K562 (cell line): ENCODE results near the gene CCNI. TPM values are rescaled to one million over a fixed set of nuclear protein-coding genes. Genes with fewer than 3 reads are reported as not detected.

Source experiments
- ATAC-seq: fragments of 200-7000 bp; cut with Tn5 transposase; 3 replicates; pipeline ENCODE4 v1.9.1; 2020; ENCODE audit warnings: moderate library complexity
- BruUV-seq: library from RNA; stranded (reverse); fragments of 400-500 nt; replicated peaks from 2 replicates; lab custom pipeline; 2021; lab: Mats Ljungman, UMichigan
- CTCF ChIA-PET: fragments of 300-600 bp; formaldehyde crosslinking; extraction: SDS; loops from one replicate; lab custom pipeline; 2021; ENCODE audit warnings: low intra/inter-chr PET ratio; lab: Yijun Ruan, JAX
- POLR2A ChIA-PET: fragments of 300-600, 350-650 bp; sonication (Branson Sonifier 250); formaldehyde crosslinking; extraction: SDS; loops from one replicate; lab custom pipeline; 2021; ENCODE audit warnings: antibody characterized with exemption, inconsistent platforms; lab: Yijun Ruan, JAX
- DNase-seq, 4 experiments: peaks; one replicate each; pipeline versions ENCODE4 v3.0.0 to v3.0.0-alpha.2; 2011 to 2018; ENCODE audit warnings: low spot score in 3 of 4, mixed read lengths in 3 of 4; ENCODE audit errors: extremely low read depth in 1 of 4
- FAIRE-seq: peaks from 2 replicates; lab custom pipeline; 2011; peaks lifted over from hg19 to GRCh38; lab: Jason Lieb, UNC
- H2AFZ ChIP-seq: 2 replicates; pipeline ENCODE4 v1.6.0; 2011; ENCODE audit warnings: low read depth, low read length, control low read depth, inconsistent platforms
- H3K27ac ChIP-seq: fragments of 200-600 bp; 3 replicates; pipeline ENCODE4 v1.8.0; 2011; ENCODE audit warnings: low read depth, mild to moderate bottlenecking, control low read depth, inconsistent platforms, low read length, moderate library complexity, mixed read lengths; ENCODE audit errors: extremely low read depth
- H3K27me3 ChIP-seq, 2 experiments: fragments of 300-600 bp in 1 of 2; 2 replicates in 1 of 2; 3 replicates in 1 of 2; pipeline versions ENCODE4 v1.6.0 to v1.8.0; 2011; ENCODE audit warnings: inconsistent platforms in 2 of 2, low read length in 2 of 2, mild to moderate bottlenecking in 1 of 2, mixed read lengths in 1 of 2, moderate library complexity in 1 of 2; ENCODE audit not compliant: control insufficient read depth in 2 of 2, insufficient read depth in 2 of 2
- H3K36me3 ChIP-seq: fragments of 300-600 bp; 3 replicates; pipeline ENCODE4 v1.8.0; 2011; ENCODE audit warnings: mild to moderate bottlenecking, low read length, inconsistent platforms; ENCODE audit not compliant: control insufficient read depth, insufficient read depth
- H3K4me1 ChIP-seq, 2 experiments: fragments of 200-600 bp in 1 of 2; replicated peaks in 1 of 2; 2 replicates in 1 of 2; 3 replicates in 1 of 2; pipeline versions ENCODE4 v1.5.1 to v1.8.0; 2011; ENCODE audit warnings: inconsistent platforms in 2 of 2, low read length in 2 of 2, mild to moderate bottlenecking in 1 of 2, mixed read lengths in 1 of 2, moderate library complexity in 1 of 2; ENCODE audit not compliant: control insufficient read depth in 2 of 2, insufficient read depth in 2 of 2
- H3K4me2 ChIP-seq: 2 replicates; pipeline ENCODE4 v1.6.1; 2011; ENCODE audit warnings: low read length, control low read depth, inconsistent platforms, mixed read lengths; ENCODE audit not compliant: insufficient read depth
- H3K4me3 ChIP-seq: fragments of 200-600 bp; sonication (generic), shearing (Covaris generic); 2 replicates; pipeline ENCODE4 v1.5.1; 2016; ENCODE audit warnings: control low read depth, inconsistent platforms
- H3K79me2 ChIP-seq: fragments of 200-600 bp; 3 replicates; pipeline ENCODE4 v1.8.0; 2011; ENCODE audit warnings: low read length, inconsistent platforms; ENCODE audit not compliant: control insufficient read depth, insufficient read depth
- H3K9ac ChIP-seq, 2 experiments: 2 replicates each; pipeline versions ENCODE4 v1.6.0 to v1.6.1; 2011; ENCODE audit warnings: low read depth in 2 of 2, low read length in 2 of 2, control low read depth in 1 of 2, inconsistent platforms in 1 of 2, mild to moderate bottlenecking in 1 of 2, mixed read lengths in 1 of 2; ENCODE audit not compliant: insufficient read depth in 1 of 2
- H3K9me1 ChIP-seq: one replicate; pipeline ENCODE4 v1.6.0; 2011; ENCODE audit warnings: inconsistent platforms, mild to moderate bottlenecking, low read length, moderate library complexity; ENCODE audit not compliant: control insufficient read depth, insufficient read depth
- H3K9me3 ChIP-seq: replicated peaks from 2 replicates; pipeline ENCODE4 v1.5.1; 2011; ENCODE audit warnings: low read depth, low read length, inconsistent platforms; ENCODE audit not compliant: control insufficient read depth, insufficient read depth
- H4K20me1 ChIP-seq: replicated peaks from 2 replicates; pipeline ENCODE4 v1.6.1; 2011; ENCODE audit warnings: low read length, inconsistent platforms, mixed read lengths; ENCODE audit not compliant: control insufficient read depth, insufficient read depth
- HMBOX1 ChIP-seq: sonication (generic); IDR thresholded peaks from 2 replicates; pipeline ENCODE4 v1.6.1; 2016
- MBD2 ChIP-seq: sonication (generic); IDR thresholded peaks from 2 replicates; pipeline ENCODE4 v1.6.1; 2016; ENCODE audit warnings: low read depth, borderline replicate concordance
- MITF ChIP-seq: IDR thresholded peaks from 2 replicates; pipeline ENCODE4 v1.6.1; 2014; ENCODE audit warnings: antibody characterized with exemption
- NFE2 ChIP-seq: IDR thresholded peaks from 2 replicates; pipeline ENCODE4 v1.6.1; 2014; ENCODE audit warnings: antibody characterized with exemption, low read depth
- NFIX ChIP-seq: fragments of 250-450 bp; sonication (Bioruptor Pico); IDR thresholded peaks from 2 replicates; pipeline ENCODE4 v1.4.0; 2020; ENCODE audit warnings: low read depth, mild to moderate bottlenecking, moderate library complexity
- NUFIP1 ChIP-seq: fragments of 450-650 bp; IDR thresholded peaks from 2 replicates; pipeline ENCODE4 v1.6.1; 2018; ENCODE audit not compliant: partially characterized antibody
- TAF1 ChIP-seq: IDR thresholded peaks from 2 replicates; pipeline ENCODE4 v1.6.1; 2011; ENCODE audit warnings: mild to moderate bottlenecking, low read length, moderate library complexity; ENCODE audit not compliant: insufficient read depth, control insufficient read depth, severe bottlenecking; ENCODE audit errors: extremely low read depth
- ZFP1 ChIP-seq: fragments of 450-650 bp; formaldehyde crosslinking; IDR thresholded peaks from 2 replicates; pipeline ENCODE4 v1.4.0; 2020; ENCODE audit warnings: mild to moderate bottlenecking, mixed read lengths
- ZNF134 ChIP-seq: fragments of 250-450 bp; sonication (Bioruptor Pico); conservative IDR thresholded peaks from 2 replicates; pipeline ENCODE4 v1.4.0; 2020
- ZNF384 ChIP-seq: IDR thresholded peaks from 2 replicates; pipeline ENCODE4 v1.6.1; 2012; ENCODE audit warnings: low read depth, low read length, improper control_type of control experiment
- ZNF408 ChIP-seq: fragments of 250-450 bp; sonication (Bioruptor Pico); IDR thresholded peaks from 2 replicates; pipeline ENCODE4 v1.4.0; 2020; ENCODE audit warnings: low read depth, mild to moderate bottlenecking, moderate library complexity
- WGBS: fragments of 100-300 bp; shearing (Covaris generic); methylation state at CpG from one replicate; pipeline ENCODE4 v1.1.6; 2016; ENCODE audit warnings: low coverage, mixed read lengths; ENCODE audit not compliant: insufficient coverage; ENCODE audit errors: missing lambda C conversion rate; 5-methylcytosine and 5-hydroxymethylcytosine counted together
- in situ Hi-C: fragments of 300-500 bp; cut with MboI; formaldehyde crosslinking; loops from 4 replicates; pipeline ENCODE4 v1.15.0; 2018; ENCODE audit warnings: inconsistent platforms, mixed read lengths
- intact Hi-C: fragments of 100-400 bp; cut with micrococcal nuclease; formaldehyde crosslinking; loops from 2 replicates; pipeline ENCODE4 v1.14.2; 2022
- polyA plus RNA-seq, 8 experiments: library from polyadenylated mRNA; depleted of rRNA in 4 of 8; stranded (reverse) in 5 of 8; unstranded in 3 of 8; fragments of >200 nt; fragmentation: Nextera tagmentation in 2 of 8; fragmentation: Illumina TruSeq in 1 of 8; extraction: Ambion mirVana in 2 of 8; extraction: Trizol in 1 of 8; gene quantifications; 2 replicates each; pipeline versions ENCODE4 v1.2.1 to v1.2.3, GENCODE V29; 2011 to 2014; ENCODE audit warnings: inconsistent platforms in 1 of 8, missing spikeins in 1 of 8
- total RNA-seq, 7 experiments: library from RNA; depleted of rRNA in 6 of 7; stranded (reverse); fragments of >200 nt in 6 of 7; fragmentation: Illumina TruSeq in 2 of 7; extraction: Trizol in 2 of 7; gene quantifications; 2 replicates each; pipeline versions ENCODE4 v1.2.1 to v1.2.3, GENCODE V29; 2011 to 2021; ENCODE audit warnings: low replicate concordance in 1 of 7
- TF ChIP-seq, protein P1 (sequence below): fragments of 450-650 bp; formaldehyde crosslinking; IDR thresholded peaks from 2 replicates; pipeline ENCODE4 v1.4.0; 2020; ENCODE audit warnings: mild to moderate bottlenecking, mixed read lengths
- TF ChIP-seq, protein P2 (sequence below): fragments of 150-350 bp; conservative IDR thresholded peaks from 2 replicates; pipeline ENCODE4 v1.6.1; 2014; ENCODE audit warnings: low read length
- TF ChIP-seq, protein P3 (sequence below): fragments of 450-650 bp; conservative IDR thresholded peaks from 2 replicates; pipeline ENCODE4 v1.6.1; 2016; ENCODE audit warnings: missing genetic modification characterization, low read depth, mild to moderate bottlenecking, control low read depth, missing compliant biosample characterization

Gene CCNI
- total and polyA plus RNA-seq, 9 of the 15 experiments (the other 6 are each of a cell fraction or from before 2014, with no cell fraction given): 43.3 to 159 (median 98.5) TPM

GRCh38 chr4:77124576-77124975 lies 48.8 kb upstream of the CCNI start (continued):
- TF ChIP-seq ZFP1 (CRISPR knock-in tag): no peak
- TF ChIP-seq NUFIP1: no peak
- no peak for TF ChIP-seq NFE2
- TF ChIP-seq ZNF134 (CRISPR knock-in tag): no peak

- Histone ChIP-seq H3K9ac (no peak overlapping the region), H2AFZ (no peak overlapping the region), H3K4me2 (no peak overlapping the region), H3K79me2 (no peaks in the 10 kb centered on the region), H3K36me3 (no peaks in the 10 kb centered on the region), H3K4me1 (peaks cover 0 to 6% of the 10 kb centered on the region in 2 experiments; a peak in 1 of 5 replicates), H3K9me3 (no peaks in the 10 kb centered on the region), H3K9me1 (no peaks in the 10 kb centered on the region), H3K4me3 (no peak overlapping the region), H3K27me3 (peaks cover 26 to 30% of the 10 kb centered on the region in 2 experiments), H3K27ac (no peak overlapping the region), H4K20me1 (no peaks in the 10 kb centered on the region)
- in situ Hi-C loops (no loop called here), intact Hi-C loops (no loop called here)
- ChIA-PET CTCF (no interaction called here), POLR2A (no interaction called here)
- DNase-seq: no peak
- ATAC-seq: no peak
- no peak for FAIRE-seq
- BruUV-seq: no TSS peak
- WGBS: 0% methylated on average over 1 of the region's 1 CpG
- TF ChIP-seq MITF (no peak), TAF1 (no peak), HMBOX1 (no peak), MBD2 (no peak), ZNF408 (CRISPR knock-in tag) (no peak), NFIX (CRISPR knock-in tag) (no peak), ZNF384 (no peak)
- TF ChIP-seq, protein P1, sequence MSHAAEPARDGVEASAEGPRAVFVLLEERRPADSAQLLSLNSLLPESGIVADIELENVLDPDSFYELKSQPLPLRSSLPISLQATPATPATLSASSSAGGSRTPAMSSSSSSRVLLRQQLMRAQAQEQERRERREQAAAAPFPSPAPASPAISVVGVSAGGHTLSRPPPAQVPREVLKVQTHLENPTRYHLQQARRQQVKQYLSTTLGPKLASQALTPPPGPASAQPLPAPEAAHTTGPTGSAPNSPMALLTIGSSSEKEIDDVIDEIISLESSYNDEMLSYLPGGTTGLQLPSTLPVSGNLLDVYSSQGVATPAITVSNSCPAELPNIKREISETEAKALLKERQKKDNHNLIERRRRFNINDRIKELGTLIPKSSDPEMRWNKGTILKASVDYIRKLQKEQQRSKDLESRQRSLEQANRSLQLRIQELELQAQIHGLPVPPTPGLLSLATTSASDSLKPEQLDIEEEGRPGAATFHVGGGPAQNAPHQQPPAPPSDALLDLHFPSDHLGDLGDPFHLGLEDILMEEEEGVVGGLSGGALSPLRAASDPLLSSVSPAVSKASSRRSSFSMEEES (CRISPR knock-in tag): no peak
- TF ChIP-seq, protein P2, sequence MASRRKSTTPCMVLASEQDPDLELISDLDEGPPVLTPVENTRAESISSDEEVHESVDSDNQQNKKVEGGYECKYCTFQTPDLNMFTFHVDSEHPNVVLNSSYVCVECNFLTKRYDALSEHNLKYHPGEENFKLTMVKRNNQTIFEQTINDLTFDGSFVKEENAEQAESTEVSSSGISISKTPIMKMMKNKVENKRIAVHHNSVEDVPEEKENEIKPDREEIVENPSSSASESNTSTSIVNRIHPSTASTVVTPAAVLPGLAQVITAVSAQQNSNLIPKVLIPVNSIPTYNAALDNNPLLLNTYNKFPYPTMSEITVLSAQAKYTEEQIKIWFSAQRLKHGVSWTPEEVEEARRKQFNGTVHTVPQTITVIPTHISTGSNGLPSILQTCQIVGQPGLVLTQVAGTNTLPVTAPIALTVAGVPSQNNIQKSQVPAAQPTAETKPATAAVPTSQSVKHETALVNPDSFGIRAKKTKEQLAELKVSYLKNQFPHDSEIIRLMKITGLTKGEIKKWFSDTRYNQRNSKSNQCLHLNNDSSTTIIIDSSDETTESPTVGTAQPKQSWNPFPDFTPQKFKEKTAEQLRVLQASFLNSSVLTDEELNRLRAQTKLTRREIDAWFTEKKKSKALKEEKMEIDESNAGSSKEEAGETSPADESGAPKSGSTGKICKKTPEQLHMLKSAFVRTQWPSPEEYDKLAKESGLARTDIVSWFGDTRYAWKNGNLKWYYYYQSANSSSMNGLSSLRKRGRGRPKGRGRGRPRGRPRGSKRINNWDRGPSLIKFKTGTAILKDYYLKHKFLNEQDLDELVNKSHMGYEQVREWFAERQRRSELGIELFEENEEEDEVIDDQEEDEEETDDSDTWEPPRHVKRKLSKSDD: no peak
- TF ChIP-seq, protein P3, sequence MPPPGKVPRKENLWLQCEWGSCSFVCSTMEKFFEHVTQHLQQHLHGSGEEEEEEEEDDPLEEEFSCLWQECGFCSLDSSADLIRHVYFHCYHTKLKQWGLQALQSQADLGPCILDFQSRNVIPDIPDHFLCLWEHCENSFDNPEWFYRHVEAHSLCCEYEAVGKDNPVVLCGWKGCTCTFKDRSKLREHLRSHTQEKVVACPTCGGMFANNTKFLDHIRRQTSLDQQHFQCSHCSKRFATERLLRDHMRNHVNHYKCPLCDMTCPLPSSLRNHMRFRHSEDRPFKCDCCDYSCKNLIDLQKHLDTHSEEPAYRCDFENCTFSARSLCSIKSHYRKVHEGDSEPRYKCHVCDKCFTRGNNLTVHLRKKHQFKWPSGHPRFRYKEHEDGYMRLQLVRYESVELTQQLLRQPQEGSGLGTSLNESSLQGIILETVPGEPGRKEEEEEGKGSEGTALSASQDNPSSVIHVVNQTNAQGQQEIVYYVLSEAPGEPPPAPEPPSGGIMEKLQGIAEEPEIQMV (tag): no peak
Measured at GRCh38 chr4:77123411-77123810, 47.6 kb upstream of the CCNI start.
